Measurements from ENCODE around the gene DENND4C.
"Not testable (repeated sequence)": the region's sequence is repeated elsewhere in the genome, so short reads cannot be mapped to it uniquely, and the experiment has no call there.

Gene DENND4C

GRCh38 chr9:19224563-19224962 lies 5.9 kb upstream of the DENND4C start:
- DNase-seq (ENCODE audit: low read depth): no peak

- DNase-seq (ENCODE audit: low read depth): no peak
These were observed 718 bp upstream of the DENND4C start for GRCh38 chr9:19229595-19230354.

- DNase-seq (ENCODE audit: low read depth): no peak
These were observed 822 bp downstream of the DENND4C start for GRCh38 chr9:19231126-19231903.

GRCh38 chr9:19231904-19232822 lies 1.7 kb downstream of the DENND4C start:
- DNase-seq (ENCODE audit: low read depth): no peak

GRCh38 chr9:19232823-19233194 lies 2.3 kb downstream of the DENND4C start:
- no peak for DNase-seq (ENCODE audit: low read depth)

- DNase-seq (ENCODE audit: low read depth): no peak
These were observed 2.9 kb downstream of the DENND4C start for GRCh38 chr9:19233344-19233743.

- DNase-seq (ENCODE audit: low read depth): peak; percentile 70
These were observed 9.5 kb downstream of the DENND4C start for GRCh38 chr9:19239955-19240354.

GRCh38 chr9:19241728-19242127 lies 11.2 kb downstream of the DENND4C start:
- DNase-seq (ENCODE audit: low read depth): no peak

- no peak for DNase-seq (ENCODE audit: low read depth)
These were observed 13.0 kb downstream of the DENND4C start for GRCh38 chr9:19243366-19244033.

- no peak for DNase-seq (ENCODE audit: low read depth)
These were observed 16.4 kb downstream of the DENND4C start for GRCh38 chr9:19246891-19247290.

GRCh38 chr9:19247420-19247819 lies 16.9 kb downstream of the DENND4C start:
- no peak for DNase-seq (ENCODE audit: low read depth)

GRCh38 chr9:19250346-19250745 lies 19.9 kb downstream of the DENND4C start:
- DNase-seq (ENCODE audit: low read depth): not testable (repeated sequence)

GRCh38 chr9:19251203-19251602 lies 20.7 kb downstream of the DENND4C start:
- DNase-seq (ENCODE audit: low read depth): not testable (repeated sequence)

- DNase-seq (ENCODE audit: low read depth): not testable (repeated sequence)
These were observed 21.1 kb downstream of the DENND4C start for GRCh38 chr9:19251622-19252021.

GRCh38 chr9:19252174-19252884 lies 21.8 kb downstream of the DENND4C start:
- DNase-seq (ENCODE audit: low read depth): peak; percentile 29

GRCh38 chr9:19252885-19253219 lies 22.4 kb downstream of the DENND4C start:
- DNase-seq (ENCODE audit: low read depth): no peak

GRCh38 chr9:19255112-19255511 lies 24.6 kb downstream of the DENND4C start:
- DNase-seq (ENCODE audit: low read depth): no peak

GRCh38 chr9:19255821-19256220 lies 25.3 kb downstream of the DENND4C start:
- peak; percentile 65 for DNase-seq (ENCODE audit: low read depth)

- not testable (repeated sequence) for DNase-seq (ENCODE audit: low read depth)
These were observed 29.3 kb downstream of the DENND4C start for GRCh38 chr9:19259665-19260255.

- not testable (repeated sequence) for DNase-seq (ENCODE audit: low read depth)
These were observed 35.1 kb downstream of the DENND4C start for GRCh38 chr9:19265602-19266001.
